ENCODE data around the gene PADI3. TPM values are rescaled to one million over a fixed set of nuclear protein-coding genes. Genes with fewer than 3 reads are reported as not detected.
"Not testable (repeated sequence)": the region's sequence is repeated elsewhere in the genome, so short reads cannot be mapped to it uniquely, and the experiment has no call there.

The PADI3 gene
- polyA plus RNA-seq, 1 donor from 2014 or later: not detected

DNA sequence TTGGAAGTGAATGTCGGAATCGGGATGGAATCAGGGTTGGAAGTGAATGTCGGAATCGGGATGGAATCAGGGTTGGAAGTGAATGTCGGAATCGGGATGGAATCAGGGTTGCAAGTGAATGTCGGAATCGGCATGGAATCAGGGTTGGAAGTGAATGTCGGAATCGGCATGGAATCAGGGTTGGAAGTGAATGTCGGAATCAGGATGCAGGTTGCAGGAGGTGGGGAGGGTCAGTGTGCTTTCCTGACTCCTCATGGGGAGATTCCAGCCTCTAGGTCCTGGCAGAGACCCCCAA lies 7.2 kb upstream of the PADI3 start:
- not testable (repeated sequence) for H3K27me3 Mint-ChIP-seq, H3K4me3 Mint-ChIP-seq, H3K4me1 Mint-ChIP-seq, H3K9me3 Mint-ChIP-seq, H3K27ac Mint-ChIP-seq, H3K36me3 Mint-ChIP-seq

DNA sequence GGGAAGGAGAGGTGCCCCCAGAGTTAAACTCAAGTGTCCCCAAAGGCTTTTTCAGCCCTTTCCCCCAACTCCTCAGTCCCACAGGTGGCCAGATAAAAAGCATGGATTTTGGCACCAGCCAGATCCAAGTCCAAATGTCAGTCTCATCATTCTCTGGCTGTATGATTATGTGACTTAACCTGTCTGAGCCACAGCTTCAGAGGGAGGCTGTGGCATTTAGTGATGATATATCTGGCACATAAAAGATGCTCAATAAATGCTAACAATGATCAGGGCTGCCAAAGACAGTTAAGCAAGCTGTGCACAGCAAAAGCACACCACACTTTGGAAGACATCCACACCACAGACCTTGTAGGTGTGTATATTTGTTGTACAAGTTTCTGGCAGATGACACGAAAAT lies 5.6 kb upstream of the PADI3 start:
- Mint-ChIP-seq H3K36me3 (no peaks in the 10 kb centered on the region), H3K27ac (no peak overlapping the region), H3K27me3 (peaks cover 2% of the 10 kb centered on the region), H3K9me3 (peaks cover 0 to 2% (median 0%) of the 10 kb centered on the region in 3 donors), H3K4me3 (no peak overlapping the region), H3K4me1 (no peaks in the 10 kb centered on the region)

DNA sequence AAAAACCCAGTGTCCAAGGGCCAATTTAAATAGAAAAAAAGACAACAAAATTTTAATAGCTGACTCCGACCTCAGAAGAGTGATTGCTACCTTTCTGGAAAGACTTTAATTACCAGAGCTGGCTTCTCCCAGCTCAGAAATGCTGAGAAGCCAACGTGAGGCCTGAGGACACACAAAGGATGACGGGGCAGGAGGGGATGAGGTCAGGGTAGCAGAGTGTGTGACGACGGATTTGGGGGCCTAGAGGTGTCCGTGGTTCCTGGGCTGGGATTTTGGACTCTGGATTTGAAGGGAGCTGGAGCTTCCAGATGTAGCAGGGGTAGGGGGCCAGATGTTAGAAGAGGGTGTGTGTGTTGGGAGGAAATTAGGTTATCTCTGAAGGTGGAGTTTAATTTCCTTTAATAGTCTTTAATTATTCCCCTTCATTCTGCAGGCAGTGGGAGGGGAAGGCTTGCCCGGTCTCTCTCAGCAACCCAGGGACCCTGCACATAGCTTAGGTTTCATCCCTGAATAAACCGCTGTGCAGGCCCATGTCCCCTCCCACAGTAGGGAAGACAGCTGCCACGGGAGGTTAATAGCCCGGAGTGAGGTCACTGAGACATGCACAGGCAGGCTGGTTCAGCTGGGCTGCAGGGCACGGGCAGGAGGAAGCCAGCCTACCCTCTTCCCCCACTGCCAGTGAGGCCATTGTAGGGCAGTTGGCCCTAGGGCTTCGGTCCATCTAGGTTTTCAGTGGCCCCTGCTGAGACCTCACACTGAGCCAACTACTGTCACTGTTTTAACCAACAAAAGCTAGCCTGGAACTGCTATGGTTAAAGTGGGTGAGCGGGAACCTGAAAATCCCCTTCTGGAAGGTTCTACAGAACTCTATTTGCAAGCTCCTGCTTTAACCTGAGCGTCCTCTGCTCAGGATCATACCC lies 3.8 kb upstream of the PADI3 start:
- peaks cover 2% of the 10 kb centered on the region for H3K27me3 Mint-ChIP-seq
- H3K27ac Mint-ChIP-seq: no peak overlapping the region
- H3K4me3 Mint-ChIP-seq: no peak overlapping the region
- H3K4me1 Mint-ChIP-seq: no peaks in the 10 kb centered on the region
- H3K36me3 Mint-ChIP-seq: no peaks in the 10 kb centered on the region
- H3K9me3 Mint-ChIP-seq: peaks cover 0 to 2% (median 0%) of the 10 kb centered on the region in 3 donors

DNA sequence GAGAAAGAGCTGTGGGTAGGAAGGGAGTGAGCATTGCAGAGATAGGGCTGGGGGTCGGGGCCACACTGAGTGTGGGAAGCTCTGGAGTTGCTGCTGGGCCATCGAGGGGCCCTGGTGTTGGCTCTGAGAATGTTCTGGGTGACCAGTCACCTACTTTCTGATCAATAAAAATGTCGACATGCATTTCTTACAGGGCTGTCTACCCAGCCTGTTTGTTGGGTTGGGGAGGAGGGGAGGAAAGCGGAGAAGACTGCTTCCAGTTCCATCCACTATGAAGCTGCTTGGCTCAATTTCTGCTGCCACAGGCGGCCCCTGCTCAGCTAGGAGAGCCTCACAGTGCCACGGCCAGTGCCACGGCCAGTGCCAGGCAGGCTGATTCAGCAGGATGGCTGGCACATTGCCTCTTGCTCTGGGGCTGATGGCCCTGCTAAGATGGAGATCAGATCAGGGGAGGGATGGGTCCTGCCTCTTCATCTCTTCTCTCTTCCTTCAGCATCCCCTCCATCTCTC lies 3.0 kb upstream of the PADI3 start:
- H3K9me3 Mint-ChIP-seq: peaks cover 0 to 2% (median 0%) of the 10 kb centered on the region in 3 donors
- peaks cover under 1% of the 10 kb centered on the region for H3K36me3 Mint-ChIP-seq
- H3K4me3 Mint-ChIP-seq: no peak overlapping the region
- H3K4me1 Mint-ChIP-seq: no peaks in the 10 kb centered on the region
- H3K27ac Mint-ChIP-seq: no peak overlapping the region
- peaks cover 7% of the 10 kb centered on the region for H3K27me3 Mint-ChIP-seq

- Mint-ChIP-seq H3K27me3 (peaks cover 7% of the 10 kb centered on the region), H3K36me3 (peaks cover 2% of the 10 kb centered on the region), H3K27ac (no peak overlapping the region), H3K9me3 (peaks cover 0 to 2% (median 0%) of the 10 kb centered on the region in 3 donors), H3K4me1 (no peaks in the 10 kb centered on the region), H3K4me3 (no peak overlapping the region)
Observed at GRCh38 chr1:17246971-17247370, 1.9 kb upstream of the PADI3 start.

DNA sequence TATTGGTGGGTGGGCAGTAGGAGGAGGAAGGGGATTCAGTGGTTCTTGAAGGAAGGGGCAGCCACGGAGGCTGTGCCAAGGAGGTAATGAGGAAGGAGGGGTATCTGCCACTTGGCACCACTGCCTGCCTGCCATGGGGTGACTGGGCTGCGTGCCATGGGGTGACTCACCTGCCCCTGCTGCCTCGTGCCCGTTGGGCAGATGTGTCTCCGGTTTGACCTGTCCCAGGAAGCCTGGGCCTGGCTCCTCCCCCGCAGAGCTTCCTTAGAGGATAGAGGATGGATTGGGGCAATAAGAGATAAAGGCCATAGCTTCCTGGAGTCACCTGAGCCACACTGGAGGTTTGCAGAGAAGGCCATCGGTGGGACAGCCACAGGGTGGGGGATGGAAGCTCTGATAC lies 1.7 kb downstream of the PADI3 start:
- H3K4me1 Mint-ChIP-seq: no peaks in the 10 kb centered on the region
- H3K9me3 Mint-ChIP-seq: peaks cover 0 to 2% (median 0%) of the 10 kb centered on the region in 3 donors
- peaks cover 10% of the 10 kb centered on the region for H3K27me3 Mint-ChIP-seq
- no peak overlapping the region for H3K4me3 Mint-ChIP-seq
- no peak overlapping the region for H3K27ac Mint-ChIP-seq
- peaks cover 2% of the 10 kb centered on the region for H3K36me3 Mint-ChIP-seq

DNA sequence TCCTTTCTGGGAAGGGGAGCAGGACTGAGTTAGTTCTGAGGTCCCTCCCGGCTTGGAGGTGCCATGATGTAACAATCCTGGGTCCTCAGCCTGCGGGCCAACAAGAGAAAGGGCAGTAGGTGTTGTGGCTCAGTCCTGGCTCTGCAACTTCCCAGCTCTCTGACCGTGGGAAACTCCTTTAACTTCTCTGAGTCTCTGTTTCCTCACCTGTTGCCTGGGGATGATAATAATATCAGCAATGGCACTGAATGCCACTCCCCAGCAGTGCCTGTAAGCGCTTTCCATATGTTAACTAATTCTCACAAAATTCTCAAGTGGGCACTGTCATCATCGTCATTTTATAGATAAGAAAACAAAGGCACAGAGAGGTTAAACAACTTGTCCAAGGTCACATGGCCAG lies 2.3 kb downstream of the PADI3 start:
- no peak overlapping the region for H3K27ac Mint-ChIP-seq
- no peaks in the 10 kb centered on the region for H3K4me1 Mint-ChIP-seq
- peaks cover 0 to 2% (median 0%) of the 10 kb centered on the region in 3 donors for H3K9me3 Mint-ChIP-seq
- H3K27me3 Mint-ChIP-seq: peaks cover 9% of the 10 kb centered on the region
- no peak overlapping the region for H3K4me3 Mint-ChIP-seq
- peaks cover 2% of the 10 kb centered on the region for H3K36me3 Mint-ChIP-seq

- peaks cover 2% of the 10 kb centered on the region for H3K36me3 Mint-ChIP-seq
- H3K4me3 Mint-ChIP-seq: no peak overlapping the region
- H3K27ac Mint-ChIP-seq: no peak overlapping the region
- peaks cover 0 to 2% (median 0%) of the 10 kb centered on the region in 3 donors for H3K9me3 Mint-ChIP-seq
- H3K4me1 Mint-ChIP-seq: no peaks in the 10 kb centered on the region
- peaks cover 8% of the 10 kb centered on the region for H3K27me3 Mint-ChIP-seq
Observed at GRCh38 chr1:17251701-17252376, 2.9 kb downstream of the PADI3 start.

DNA sequence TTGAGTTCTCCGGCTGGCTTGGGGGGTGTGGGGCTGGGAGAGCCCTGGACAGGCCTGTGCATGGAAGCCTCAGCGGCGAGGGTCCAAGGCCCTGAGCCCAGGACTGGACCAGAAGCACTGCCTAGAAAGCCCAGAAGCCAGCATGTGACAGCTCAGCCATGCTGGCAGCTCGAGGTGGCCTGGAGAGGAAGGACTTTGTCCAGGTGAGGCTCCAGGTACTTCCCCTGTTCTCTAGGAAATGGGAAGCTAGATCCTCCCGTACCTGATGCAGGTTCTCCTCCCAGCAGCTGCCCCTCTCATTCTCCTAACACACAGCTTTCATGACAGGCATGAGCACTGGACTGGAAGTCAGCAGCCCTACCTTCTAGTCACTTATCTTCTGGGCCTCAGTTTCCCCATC lies 6.4 kb downstream of the PADI3 start:
- Mint-ChIP-seq H3K27me3 (peaks cover 8% of the 10 kb centered on the region), H3K4me1 (no peaks in the 10 kb centered on the region), H3K9me3 (no peaks in the 10 kb centered on the region), H3K4me3 (no peak overlapping the region), H3K27ac (no peak overlapping the region), H3K36me3 (peaks cover 2% of the 10 kb centered on the region)

GRCh38 chr1:17258116-17258757 lies 9.3 kb downstream of the PADI3 start:
- Mint-ChIP-seq H3K4me1 (no peaks in the 10 kb centered on the region), H3K27me3 (peaks cover 4% of the 10 kb centered on the region), H3K9me3 (no peaks in the 10 kb centered on the region), H3K4me3 (no peak overlapping the region), H3K27ac (no peak overlapping the region), H3K36me3 (no peaks in the 10 kb centered on the region)

GRCh38 chr1:17258758-17259130 lies 9.8 kb downstream of the PADI3 start:
- H3K4me3 Mint-ChIP-seq: no peak overlapping the region
- no peaks in the 10 kb centered on the region for H3K4me1 Mint-ChIP-seq
- H3K9me3 Mint-ChIP-seq: no peaks in the 10 kb centered on the region
- H3K36me3 Mint-ChIP-seq: no peaks in the 10 kb centered on the region
- H3K27ac Mint-ChIP-seq: no peak overlapping the region
- peaks cover 4% of the 10 kb centered on the region for H3K27me3 Mint-ChIP-seq

GRCh38 chr1:17259233-17259873 lies 10.5 kb downstream of the PADI3 start:
- H3K27ac Mint-ChIP-seq: no peak overlapping the region
- no peaks in the 10 kb centered on the region for H3K9me3 Mint-ChIP-seq
- H3K27me3 Mint-ChIP-seq: peaks cover 2% of the 10 kb centered on the region
- H3K4me3 Mint-ChIP-seq: no peak overlapping the region
- H3K36me3 Mint-ChIP-seq: no peaks in the 10 kb centered on the region
- no peaks in the 10 kb centered on the region for H3K4me1 Mint-ChIP-seq

DNA sequence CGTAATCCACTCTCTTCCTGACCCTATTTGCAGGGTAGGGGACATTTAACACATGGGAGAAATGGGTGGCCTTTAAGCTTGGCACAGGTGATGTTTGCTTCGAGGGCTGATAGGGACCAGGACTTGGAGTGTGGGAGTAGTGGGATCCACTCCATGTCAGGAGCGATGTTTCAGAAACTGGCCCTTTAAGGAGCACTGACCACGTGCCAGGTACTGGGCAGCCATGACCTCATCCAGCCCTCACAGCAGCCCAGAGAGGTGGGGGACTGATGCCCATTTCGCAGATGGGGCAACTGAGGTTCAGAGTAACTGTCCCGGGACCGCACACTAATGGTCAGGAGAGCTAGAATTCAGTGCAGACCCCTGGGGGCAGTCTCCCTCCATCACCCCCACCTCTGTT lies 11.4 kb downstream of the PADI3 start:
- Mint-ChIP-seq H3K36me3 (no peaks in the 10 kb centered on the region), H3K4me3 (no peak overlapping the region), H3K4me1 (no peaks in the 10 kb centered on the region), H3K9me3 (no peaks in the 10 kb centered on the region), H3K27ac (no peak overlapping the region), H3K27me3 (peaks cover 2% of the 10 kb centered on the region)

DNA sequence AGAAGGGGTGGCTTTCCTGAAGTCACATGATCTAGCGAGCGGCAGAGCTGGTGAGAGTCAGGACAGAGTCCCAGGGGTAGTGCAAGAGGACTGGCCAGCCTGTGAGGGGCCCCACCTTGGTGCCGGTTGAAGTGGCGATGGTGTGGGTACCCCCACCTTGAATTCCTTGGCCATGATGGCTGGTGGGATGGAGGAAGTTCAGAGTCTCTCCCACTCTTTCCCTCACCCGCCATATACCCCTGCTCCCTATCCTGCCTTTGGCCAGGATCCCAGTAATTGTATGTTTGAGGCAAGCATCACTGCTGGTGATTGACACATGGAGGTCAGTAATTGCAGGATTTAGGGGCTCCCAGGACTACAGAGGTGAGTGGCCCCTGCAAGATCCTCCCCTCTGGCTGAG lies 11.8 kb downstream of the PADI3 start:
- H3K4me3 Mint-ChIP-seq: no peak overlapping the region
- no peak overlapping the region for H3K27ac Mint-ChIP-seq
- peaks cover 2% of the 10 kb centered on the region for H3K27me3 Mint-ChIP-seq

GRCh38 chr1:17263936-17264335 lies 15.0 kb downstream of the PADI3 start:
- H3K36me3 Mint-ChIP-seq: no peaks in the 10 kb centered on the region
- no peak overlapping the region for H3K4me3 Mint-ChIP-seq
- no peaks in the 10 kb centered on the region for H3K27me3 Mint-ChIP-seq
- no peaks in the 10 kb centered on the region for H3K9me3 Mint-ChIP-seq
- H3K4me1 Mint-ChIP-seq: no peaks in the 10 kb centered on the region
- H3K27ac Mint-ChIP-seq: no peak overlapping the region

More for the DNA sequence above, 11.8 kb downstream of the PADI3 start:
- Mint-ChIP-seq H3K4me1 (no peaks in the 10 kb centered on the region), H3K9me3 (no peaks in the 10 kb centered on the region), H3K36me3 (no peaks in the 10 kb centered on the region)
